Liver (tissue), 9 donors: Measurements from ENCODE around the gene CTPS2. TPM values are rescaled to one million over a fixed set of nuclear protein-coding genes. Genes with fewer than 3 reads are reported as not detected.

Experiments
- DNase-seq: peaks from one replicate; pipeline ENCODE4 v3.0.0-alpha.2; 2017; ENCODE audit warnings: low spot score
- H3K27ac ChIP-seq, 2 donors: one replicate each; pipeline ENCODE4 v1.7.0; 2013; ENCODE audit warnings: inconsistent platforms in 2 of 2, low read length in 2 of 2, control low read depth in 1 of 2, low read depth in 1 of 2, mild to moderate bottlenecking in 1 of 2
- H3K27me3 ChIP-seq, 4 donors: one replicate each; pipeline versions ENCODE4 v1.6.1 to v1.7.0; 2013; ENCODE audit warnings: low read length in 3 of 4, inconsistent platforms in 1 of 4, mild to moderate bottlenecking in 1 of 4, moderate library complexity in 1 of 4; ENCODE audit not compliant: control insufficient read depth in 4 of 4, insufficient read depth in 4 of 4
- H3K36me3 ChIP-seq, 4 donors: one replicate each; pipeline versions ENCODE4 v1.6.1 to v1.7.0; 2013; ENCODE audit warnings: low read length in 3 of 4, mild to moderate bottlenecking in 3 of 4, low read depth in 1 of 4, moderate library complexity in 1 of 4; ENCODE audit not compliant: control insufficient read depth in 4 of 4, insufficient read depth in 3 of 4
- H3K4me1 ChIP-seq, 4 donors: one replicate each; pipeline versions ENCODE4 v1.6.1 to v1.7.0; 2013; ENCODE audit warnings: low read length in 3 of 4, mild to moderate bottlenecking in 3 of 4, moderate library complexity in 1 of 4; ENCODE audit not compliant: control insufficient read depth in 4 of 4, insufficient read depth in 4 of 4
- H3K4me3 ChIP-seq, 3 donors: one replicate each; pipeline versions ENCODE4 v1.6.1 to v1.7.0; 2013; ENCODE audit warnings: low read length in 3 of 3, control low read depth in 1 of 3, low read depth in 1 of 3, mild to moderate bottlenecking in 1 of 3
- H3K9ac ChIP-seq, 2 donors: one replicate each; pipeline ENCODE4 v1.7.0; 2013; ENCODE audit warnings: low read length in 2 of 2, mild to moderate bottlenecking in 2 of 2, moderate library complexity in 2 of 2, control low read depth in 1 of 2, low read depth in 1 of 2
- H3K9me3 ChIP-seq, 4 donors: one replicate each; pipeline versions ENCODE4 v1.6.1 to v1.7.0; 2013; ENCODE audit warnings: low read length in 3 of 4; ENCODE audit not compliant: control insufficient read depth in 4 of 4
- ATF3 ChIP-seq: IDR thresholded peaks from 2 replicates; pipeline ENCODE4 v1.6.1; 2016; ENCODE audit warnings: antibody characterized with exemption
- EGR1 ChIP-seq, 2 donors: IDR thresholded peaks; 2 replicates each; pipeline ENCODE4 v1.6.1; 2016 to 2018; ENCODE audit warnings: antibody characterized with exemption in 2 of 2, low read depth in 2 of 2
- FOXA1 ChIP-seq: IDR thresholded peaks from 2 replicates; pipeline ENCODE4 v1.6.1; 2016; ENCODE audit warnings: antibody characterized with exemption
- FOXA2 ChIP-seq: IDR thresholded peaks from 2 replicates; pipeline ENCODE4 v1.6.1; 2016; ENCODE audit warnings: antibody characterized with exemption
- GABPA ChIP-seq, 2 donors: IDR thresholded peaks in 1 of 2; conservative IDR thresholded peaks in 1 of 2; 2 replicates each; pipeline ENCODE4 v1.6.1; 2016; ENCODE audit warnings: antibody characterized with exemption in 2 of 2, mild to moderate bottlenecking in 1 of 2, moderate library complexity in 1 of 2
- HNF4A ChIP-seq, 2 donors: conservative IDR thresholded peaks; 2 replicates each; pipeline ENCODE4 v1.6.1; 2016; ENCODE audit warnings: antibody characterized with exemption in 2 of 2, mild to moderate bottlenecking in 2 of 2
- JUND ChIP-seq, 2 donors: IDR thresholded peaks; 2 replicates each; pipeline ENCODE4 v1.6.1; 2016; ENCODE audit warnings: antibody characterized with exemption in 2 of 2
- NR2F2 ChIP-seq: IDR thresholded peaks from 2 replicates; pipeline ENCODE4 v1.6.1; 2016; ENCODE audit warnings: antibody characterized with exemption
- RAD21 ChIP-seq, 2 donors: IDR thresholded peaks; 2 replicates each; pipeline ENCODE4 v1.6.1; 2016; ENCODE audit warnings: antibody characterized with exemption in 2 of 2, mild to moderate bottlenecking in 2 of 2
- RXRA ChIP-seq, 2 donors: IDR thresholded peaks; 2 replicates each; pipeline ENCODE4 v1.6.1; 2017 to 2018; ENCODE audit warnings: antibody characterized with exemption in 2 of 2, mild to moderate bottlenecking in 1 of 2
- SP1 ChIP-seq: IDR thresholded peaks from 2 replicates; pipeline ENCODE4 v1.6.1; 2018; ENCODE audit warnings: antibody characterized with exemption, mild to moderate bottlenecking
- TAF1 ChIP-seq: conservative IDR thresholded peaks from 2 replicates; pipeline ENCODE4 v1.6.1; 2016; ENCODE audit warnings: antibody characterized with exemption, mild to moderate bottlenecking
- YY1 ChIP-seq: IDR thresholded peaks from 2 replicates; pipeline ENCODE4 v1.6.1; 2016; ENCODE audit warnings: antibody characterized with exemption, mild to moderate bottlenecking
- WGBS: extraction: QIAGEN DNeasy Blood & Tissue Kit; methylation state at CpG from one replicate; pipeline ENCODE4 v1.1.7; 2013; 5-methylcytosine and 5-hydroxymethylcytosine counted together
- polyA plus RNA-seq, 2 donors: library from polyadenylated mRNA; stranded (reverse) in 1 of 2; unstranded in 1 of 2; fragments of 200-250 nt in 1 of 2; fragments of >200 nt in 1 of 2; fragmentation: Nextera tagmentation in 1 of 2; extraction: Ambion mirVana in 1 of 2; gene quantifications; one replicate each; pipeline versions ENCODE4 v1.2.1 to v1.2.3, GENCODE V29; 2013 to 2015
- total RNA-seq, 2 donors: library from RNA; depleted of rRNA; stranded (reverse); fragments of >200 nt; gene quantifications; one replicate each; pipeline ENCODE4 v1.2.3, GENCODE V29; 2014
- TF ChIP-seq, protein P1 (sequence below): IDR thresholded peaks from 2 replicates; pipeline ENCODE4 v1.6.1; 2016; ENCODE audit warnings: antibody characterized with exemption
- TF ChIP-seq, protein P2 (sequence below): IDR thresholded peaks from 2 replicates; pipeline ENCODE4 v1.6.1; 2016; ENCODE audit warnings: antibody characterized with exemption
- TF ChIP-seq, protein P3 (sequence below): fragments of 150-350 bp; IDR thresholded peaks from 2 replicates; pipeline ENCODE4 v1.5.1; 2017; ENCODE audit warnings: improper control_type of control experiment, low read depth, low read length; ENCODE audit not compliant: missing input control
- TF ChIP-seq, protein P4 (sequence below): IDR thresholded peaks from 2 replicates; pipeline ENCODE4 v1.6.1; 2016; ENCODE audit warnings: antibody characterized with exemption, mild to moderate bottlenecking
- donor health status: healthy.
- donor health status: healthy.
- donor health status: healthy.
- donor health status: healthy.
- donor health status: healthy.

Gene CTPS2
- total and polyA plus RNA-seq, 4 donors: 3.0 to 11.2 (median 7.2) TPM

DNA sequence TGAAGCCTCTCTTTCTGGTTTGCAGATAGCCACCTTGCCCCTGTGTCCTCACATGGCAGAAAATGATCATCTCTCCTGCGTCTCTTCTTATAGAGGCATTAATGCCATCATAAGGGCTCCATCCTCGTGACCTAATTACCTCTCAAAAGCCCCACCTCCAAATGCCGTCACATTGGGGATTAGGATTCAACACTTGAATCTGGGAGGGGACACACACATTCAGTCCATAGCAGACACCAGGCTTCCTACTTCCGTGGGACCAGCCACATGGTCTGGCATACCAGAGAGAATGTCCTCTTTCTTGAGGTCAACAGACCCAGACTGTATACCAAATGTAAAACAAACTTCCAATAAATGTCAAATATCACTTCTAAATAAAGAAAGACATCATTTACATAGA lies 144.8 kb downstream of the CTPS2 start:
- Histone ChIP-seq H3K9ac (no peak overlapping the region), H3K27me3 (no peaks in the 10 kb centered on the region), H3K36me3 (no peaks in the 10 kb centered on the region), H3K4me3 (no peak overlapping the region), H3K9me3 (no peaks in the 10 kb centered on the region), H3K4me1 (no peaks in the 10 kb centered on the region), H3K27ac (no peak overlapping the region)
- TF ChIP-seq FOXA2 (no peak), GABPA (IDR thresholded peaks at IDR 0.05 in 1 of 2, conservative IDR thresholded peaks at IDR 0.05 in 1 of 2) (no peak), TAF1 (no peak), RXRA (IDR thresholded peaks at IDR 0.05) (no peak), JUND (IDR thresholded peaks at IDR 0.05) (no peak), HNF4A (conservative IDR thresholded peaks at IDR 0.05) (no peak), NR2F2 (no peak), EGR1 (IDR thresholded peaks at IDR 0.05; ENCODE audit: low read depth in 2 of 2) (no peak)
- TF ChIP-seq, protein P1, sequence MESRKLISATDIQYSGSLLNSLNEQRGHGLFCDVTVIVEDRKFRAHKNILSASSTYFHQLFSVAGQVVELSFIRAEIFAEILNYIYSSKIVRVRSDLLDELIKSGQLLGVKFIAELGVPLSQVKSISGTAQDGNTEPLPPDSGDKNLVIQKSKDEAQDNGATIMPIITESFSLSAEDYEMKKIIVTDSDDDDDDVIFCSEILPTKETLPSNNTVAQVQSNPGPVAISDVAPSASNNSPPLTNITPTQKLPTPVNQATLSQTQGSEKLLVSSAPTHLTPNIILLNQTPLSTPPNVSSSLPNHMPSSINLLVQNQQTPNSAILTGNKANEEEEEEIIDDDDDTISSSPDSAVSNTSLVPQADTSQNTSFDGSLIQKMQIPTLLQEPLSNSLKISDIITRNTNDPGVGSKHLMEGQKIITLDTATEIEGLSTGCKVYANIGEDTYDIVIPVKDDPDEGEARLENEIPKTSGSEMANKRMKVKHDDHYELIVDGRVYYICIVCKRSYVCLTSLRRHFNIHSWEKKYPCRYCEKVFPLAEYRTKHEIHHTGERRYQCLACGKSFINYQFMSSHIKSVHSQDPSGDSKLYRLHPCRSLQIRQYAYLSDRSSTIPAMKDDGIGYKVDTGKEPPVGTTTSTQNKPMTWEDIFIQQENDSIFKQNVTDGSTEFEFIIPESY: no peak
- no peak for DNase-seq
- WGBS: 95% methylated on average over 4 of the region's 4 CpGs

GRCh38 chrX:16566571-16566970 lies 145.9 kb downstream of the CTPS2 start:
- no peak for TF ChIP-seq RXRA (IDR thresholded peaks at IDR 0.05)
- WGBS: 82% methylated on average over 3 of the region's 3 CpGs
- no peaks in the 10 kb centered on the region for H3K36me3 ChIP-seq
- no peak for DNase-seq
- H3K4me1 ChIP-seq: no peaks in the 10 kb centered on the region
- no peaks in the 10 kb centered on the region for H3K9me3 ChIP-seq
- H3K9ac ChIP-seq: no peak overlapping the region
- H3K4me3 ChIP-seq: no peak overlapping the region
- no peak overlapping the region for H3K27ac ChIP-seq
- no peaks in the 10 kb centered on the region for H3K27me3 ChIP-seq

- DNase-seq: no peak
- no peaks in the 10 kb centered on the region for H3K36me3 ChIP-seq
- H3K27me3 ChIP-seq: no peaks in the 10 kb centered on the region
- no peaks in the 10 kb centered on the region for H3K9me3 ChIP-seq
- no peak overlapping the region for H3K9ac ChIP-seq
- peaks cover 0 to 3% (median under 1%) of the 10 kb centered on the region in 4 donors for H3K4me1 ChIP-seq
- TF ChIP-seq, protein P2, sequence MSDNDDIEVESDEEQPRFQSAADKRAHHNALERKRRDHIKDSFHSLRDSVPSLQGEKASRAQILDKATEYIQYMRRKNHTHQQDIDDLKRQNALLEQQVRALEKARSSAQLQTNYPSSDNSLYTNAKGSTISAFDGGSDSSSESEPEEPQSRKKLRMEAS: no peak
- TF ChIP-seq TAF1 (no peak), RAD21 (IDR thresholded peaks at IDR 0.05) (no peak), NR2F2 (no peak), RXRA (IDR thresholded peaks at IDR 0.05) (no peak), FOXA2 (no peak), EGR1 (IDR thresholded peaks at IDR 0.05; ENCODE audit: low read depth in 2 of 2) (no peak), YY1 (no peak), JUND (IDR thresholded peaks at IDR 0.05) (no peak), SP1 (no peak), HNF4A (conservative IDR thresholded peaks at IDR 0.05) (no peak), ATF3 (no peak), FOXA1 (no peak), GABPA (IDR thresholded peaks at IDR 0.05 in 1 of 2, conservative IDR thresholded peaks at IDR 0.05 in 1 of 2) (no peak)
- TF ChIP-seq, protein P3, sequence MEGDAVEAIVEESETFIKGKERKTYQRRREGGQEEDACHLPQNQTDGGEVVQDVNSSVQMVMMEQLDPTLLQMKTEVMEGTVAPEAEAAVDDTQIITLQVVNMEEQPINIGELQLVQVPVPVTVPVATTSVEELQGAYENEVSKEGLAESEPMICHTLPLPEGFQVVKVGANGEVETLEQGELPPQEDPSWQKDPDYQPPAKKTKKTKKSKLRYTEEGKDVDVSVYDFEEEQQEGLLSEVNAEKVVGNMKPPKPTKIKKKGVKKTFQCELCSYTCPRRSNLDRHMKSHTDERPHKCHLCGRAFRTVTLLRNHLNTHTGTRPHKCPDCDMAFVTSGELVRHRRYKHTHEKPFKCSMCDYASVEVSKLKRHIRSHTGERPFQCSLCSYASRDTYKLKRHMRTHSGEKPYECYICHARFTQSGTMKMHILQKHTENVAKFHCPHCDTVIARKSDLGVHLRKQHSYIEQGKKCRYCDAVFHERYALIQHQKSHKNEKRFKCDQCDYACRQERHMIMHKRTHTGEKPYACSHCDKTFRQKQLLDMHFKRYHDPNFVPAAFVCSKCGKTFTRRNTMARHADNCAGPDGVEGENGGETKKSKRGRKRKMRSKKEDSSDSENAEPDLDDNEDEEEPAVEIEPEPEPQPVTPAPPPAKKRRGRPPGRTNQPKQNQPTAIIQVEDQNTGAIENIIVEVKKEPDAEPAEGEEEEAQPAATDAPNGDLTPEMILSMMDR: no peak
- TF ChIP-seq, protein P1: no peak
- TF ChIP-seq, protein P4, sequence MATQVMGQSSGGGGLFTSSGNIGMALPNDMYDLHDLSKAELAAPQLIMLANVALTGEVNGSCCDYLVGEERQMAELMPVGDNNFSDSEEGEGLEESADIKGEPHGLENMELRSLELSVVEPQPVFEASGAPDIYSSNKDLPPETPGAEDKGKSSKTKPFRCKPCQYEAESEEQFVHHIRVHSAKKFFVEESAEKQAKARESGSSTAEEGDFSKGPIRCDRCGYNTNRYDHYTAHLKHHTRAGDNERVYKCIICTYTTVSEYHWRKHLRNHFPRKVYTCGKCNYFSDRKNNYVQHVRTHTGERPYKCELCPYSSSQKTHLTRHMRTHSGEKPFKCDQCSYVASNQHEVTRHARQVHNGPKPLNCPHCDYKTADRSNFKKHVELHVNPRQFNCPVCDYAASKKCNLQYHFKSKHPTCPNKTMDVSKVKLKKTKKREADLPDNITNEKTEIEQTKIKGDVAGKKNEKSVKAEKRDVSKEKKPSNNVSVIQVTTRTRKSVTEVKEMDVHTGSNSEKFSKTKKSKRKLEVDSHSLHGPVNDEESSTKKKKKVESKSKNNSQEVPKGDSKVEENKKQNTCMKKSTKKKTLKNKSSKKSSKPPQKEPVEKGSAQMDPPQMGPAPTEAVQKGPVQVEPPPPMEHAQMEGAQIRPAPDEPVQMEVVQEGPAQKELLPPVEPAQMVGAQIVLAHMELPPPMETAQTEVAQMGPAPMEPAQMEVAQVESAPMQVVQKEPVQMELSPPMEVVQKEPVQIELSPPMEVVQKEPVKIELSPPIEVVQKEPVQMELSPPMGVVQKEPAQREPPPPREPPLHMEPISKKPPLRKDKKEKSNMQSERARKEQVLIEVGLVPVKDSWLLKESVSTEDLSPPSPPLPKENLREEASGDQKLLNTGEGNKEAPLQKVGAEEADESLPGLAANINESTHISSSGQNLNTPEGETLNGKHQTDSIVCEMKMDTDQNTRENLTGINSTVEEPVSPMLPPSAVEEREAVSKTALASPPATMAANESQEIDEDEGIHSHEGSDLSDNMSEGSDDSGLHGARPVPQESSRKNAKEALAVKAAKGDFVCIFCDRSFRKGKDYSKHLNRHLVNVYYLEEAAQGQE: no peak
- WGBS: 91% methylated on average over 4 of the region's 4 CpGs
- H3K27ac ChIP-seq: no peak overlapping the region
- no peak overlapping the region for H3K4me3 ChIP-seq
Observed at GRCh38 chrX:16560173-16560572, 152.3 kb downstream of the CTPS2 start.
